Measurements from ENCODE around the gene KBTBD12. TPM values are rescaled to one million over a fixed set of nuclear protein-coding genes. Genes with fewer than 3 reads are reported as not detected.

The KBTBD12 gene
- total and polyA plus RNA-seq, 2 donors (not counting 3 experiments of a cell fraction or from before 2014, with no cell fraction given): not detected

GRCh38 chr3:127899200-127899599 is 15.8 kb upstream of the KBTBD12 start:
- H3K9me1 ChIP-seq (replicated peaks; ENCODE audit: control insufficient read depth, extremely low read depth, insufficient read depth, low read length): no peaks in the 10 kb centered on the region
- dilution Hi-C loops (cut with MboI; ENCODE audit: extremely low pct_ligation_motif_present, low sequenced_read_pairs) (no loop called here), intact Hi-C loops (cut with micrococcal nuclease) (no loop called here)
- H3K27ac ChIP-seq (ENCODE audit: insufficient read depth, low read depth, low read length): no peak overlapping the region
- no peak for FAIRE-seq
- H3K4me1 ChIP-seq (ENCODE audit: control insufficient read depth, extremely low read depth, insufficient read depth, low read length): no peaks in the 10 kb centered on the region
- no peak overlapping the region for H3K4me3 ChIP-seq (replicated peaks in 1 of 3; ENCODE audit: insufficient read depth in 1 of 3, low read depth in 1 of 3, low read length in 3 of 3)
- no peak overlapping the region for H3K9ac ChIP-seq (replicated peaks; ENCODE audit: extremely low read depth, insufficient read depth, low read length)
- no peak for TF ChIP-seq FOS (IDR thresholded peaks at IDR 0.05; ENCODE audit: borderline replicate concordance, insufficient read depth, low read length)
- TF ChIP-seq, protein P1, sequence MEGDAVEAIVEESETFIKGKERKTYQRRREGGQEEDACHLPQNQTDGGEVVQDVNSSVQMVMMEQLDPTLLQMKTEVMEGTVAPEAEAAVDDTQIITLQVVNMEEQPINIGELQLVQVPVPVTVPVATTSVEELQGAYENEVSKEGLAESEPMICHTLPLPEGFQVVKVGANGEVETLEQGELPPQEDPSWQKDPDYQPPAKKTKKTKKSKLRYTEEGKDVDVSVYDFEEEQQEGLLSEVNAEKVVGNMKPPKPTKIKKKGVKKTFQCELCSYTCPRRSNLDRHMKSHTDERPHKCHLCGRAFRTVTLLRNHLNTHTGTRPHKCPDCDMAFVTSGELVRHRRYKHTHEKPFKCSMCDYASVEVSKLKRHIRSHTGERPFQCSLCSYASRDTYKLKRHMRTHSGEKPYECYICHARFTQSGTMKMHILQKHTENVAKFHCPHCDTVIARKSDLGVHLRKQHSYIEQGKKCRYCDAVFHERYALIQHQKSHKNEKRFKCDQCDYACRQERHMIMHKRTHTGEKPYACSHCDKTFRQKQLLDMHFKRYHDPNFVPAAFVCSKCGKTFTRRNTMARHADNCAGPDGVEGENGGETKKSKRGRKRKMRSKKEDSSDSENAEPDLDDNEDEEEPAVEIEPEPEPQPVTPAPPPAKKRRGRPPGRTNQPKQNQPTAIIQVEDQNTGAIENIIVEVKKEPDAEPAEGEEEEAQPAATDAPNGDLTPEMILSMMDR (IDR thresholded peaks at IDR 0.05; ENCODE audit: extremely low read depth in 1 of 2, insufficient read depth in 1 of 2, low read depth in 1 of 2, low read length in 2 of 2): no peak
- no peak for TF ChIP-seq POLR2A (IDR thresholded peaks at IDR 0.05; ENCODE audit: low read depth, low read length)
- no peak for TF ChIP-seq JUN (IDR thresholded peaks at IDR 0.05; ENCODE audit: borderline replicate concordance, insufficient read depth, insufficient read length, low read depth)
- no peak for TF ChIP-seq POLR2AphosphoS5 (IDR thresholded peaks at IDR 0.05; ENCODE audit: insufficient read depth, low read depth, low read length)
- TF ChIP-seq MYC (IDR thresholded peaks at IDR 0.05; ENCODE audit: low read depth, low read length): no peak
- no peak for TF ChIP-seq EZH2 (IDR thresholded peaks at IDR 0.05; ENCODE audit: borderline replicate concordance, low read depth, low read length, severe bottlenecking)
- no peak for TF ChIP-seq MAX (IDR thresholded peaks at IDR 0.05; ENCODE audit: insufficient read depth, insufficient read length)
- no peak for TF ChIP-seq GATA2 (IDR thresholded peaks at IDR 0.05; ENCODE audit: insufficient read depth, insufficient read length, low read depth, low read length)
- no peaks in the 10 kb centered on the region for H3K9me3 ChIP-seq (replicated peaks; ENCODE audit: control insufficient read depth, insufficient read depth, low read length)
- H3K4me2 ChIP-seq (ENCODE audit: insufficient read depth, low read length): no peak overlapping the region
- H3K36me3 ChIP-seq (ENCODE audit: control insufficient read depth in 2 of 2, extremely low read depth in 1 of 2, insufficient read depth in 2 of 2, low read length in 2 of 2): no peaks in the 10 kb centered on the region
- no peaks in the 10 kb centered on the region for H4K20me1 ChIP-seq (replicated peaks; ENCODE audit: control insufficient read depth, extremely low read depth, insufficient read depth, low read length)
- CTCF ChIA-PET: interaction anchor here (1.5 kb wide), 1 partner anchor 10 kb away, joined by 4 read pairs; no protein-coding TSS in a partner anchor
- no TSS peak for BruUV-seq (replicated peaks)
- no peaks in the 10 kb centered on the region for H3K79me2 ChIP-seq (ENCODE audit: control insufficient read depth, insufficient read depth, low read length)
- peaks cover 0 to 4% of the 10 kb centered on the region in 2 experiments for H3K27me3 ChIP-seq (ENCODE audit: control insufficient read depth in 2 of 2, insufficient read depth in 2 of 2, low read length in 2 of 2)
- no peak for DNase-seq (ENCODE audit: low read depth, low spot score)
- H2AFZ ChIP-seq (ENCODE audit: low read depth, low read length): no peak overlapping the region
- POLR2A ChIA-PET: no interaction called here
